IPS DF 4.7 (cell line): ENCODE measurements around the gene SNRPD3.

ENCODE experiments used
- DNase-seq: peaks from one replicate; pipeline ENCODE4 v3.0.0-alpha.2; 2013; ENCODE audit warnings: low spot score; ENCODE audit errors: extremely low read depth

Gene SNRPD3

DNA sequence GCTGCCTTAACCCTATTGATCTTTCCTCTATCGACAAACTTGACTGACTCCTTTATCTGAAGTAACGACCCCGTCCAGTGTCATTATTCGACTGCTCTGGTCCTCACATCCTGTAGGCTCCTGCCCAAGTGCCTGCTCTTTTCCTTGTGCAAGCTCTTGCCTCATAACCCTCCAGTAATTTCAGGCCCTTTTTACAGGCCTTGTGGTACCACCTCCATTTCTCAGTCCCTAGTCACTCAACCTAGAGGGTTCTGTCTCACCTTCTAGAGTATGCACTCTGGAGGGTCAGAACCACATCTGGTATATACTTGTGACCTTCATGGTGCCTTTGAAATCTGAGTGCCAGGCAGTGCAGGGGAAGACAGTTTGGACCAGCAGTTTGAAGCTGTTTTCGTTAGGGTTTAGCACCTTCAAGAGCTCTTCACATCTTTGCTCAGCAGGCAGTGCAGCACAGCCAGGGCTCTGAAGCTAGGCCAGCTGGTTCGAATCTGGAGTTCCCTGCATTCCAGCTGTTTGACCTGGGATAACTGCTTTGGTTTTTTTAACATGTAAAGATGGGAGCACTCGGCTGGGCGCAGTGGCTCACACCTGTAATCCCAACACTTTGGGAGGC, 11.2 kb downstream of the SNRPD3 start:
- DNase-seq = no peak

DNA sequence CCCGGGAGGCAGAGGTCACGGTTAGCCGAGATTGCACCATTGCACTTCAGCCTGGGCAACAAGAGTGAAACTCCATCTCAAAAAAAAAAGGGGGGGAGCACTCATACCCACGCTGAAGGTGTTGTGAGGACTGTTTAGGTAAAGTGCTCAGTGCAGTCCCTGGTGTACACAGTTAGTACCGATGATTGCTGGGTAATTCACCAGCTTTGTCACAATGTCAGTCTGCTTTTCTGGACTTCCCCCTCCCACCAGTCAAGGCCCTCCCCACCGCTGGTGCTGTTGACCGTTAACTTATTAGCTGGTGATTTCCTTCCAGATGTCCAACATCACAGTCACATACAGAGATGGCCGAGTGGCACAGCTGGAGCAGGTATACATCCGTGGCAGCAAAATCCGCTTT, 11.9 kb downstream of the SNRPD3 start:
- DNase-seq = no peak

- no peak for DNase-seq
Observed at GRCh38 chr22:24571266-24571665, 15.5 kb downstream of the SNRPD3 start.

- DNase-seq = no peak
Observed at GRCh38 chr22:24576778-24577177, 21.0 kb downstream of the SNRPD3 start.

DNA sequence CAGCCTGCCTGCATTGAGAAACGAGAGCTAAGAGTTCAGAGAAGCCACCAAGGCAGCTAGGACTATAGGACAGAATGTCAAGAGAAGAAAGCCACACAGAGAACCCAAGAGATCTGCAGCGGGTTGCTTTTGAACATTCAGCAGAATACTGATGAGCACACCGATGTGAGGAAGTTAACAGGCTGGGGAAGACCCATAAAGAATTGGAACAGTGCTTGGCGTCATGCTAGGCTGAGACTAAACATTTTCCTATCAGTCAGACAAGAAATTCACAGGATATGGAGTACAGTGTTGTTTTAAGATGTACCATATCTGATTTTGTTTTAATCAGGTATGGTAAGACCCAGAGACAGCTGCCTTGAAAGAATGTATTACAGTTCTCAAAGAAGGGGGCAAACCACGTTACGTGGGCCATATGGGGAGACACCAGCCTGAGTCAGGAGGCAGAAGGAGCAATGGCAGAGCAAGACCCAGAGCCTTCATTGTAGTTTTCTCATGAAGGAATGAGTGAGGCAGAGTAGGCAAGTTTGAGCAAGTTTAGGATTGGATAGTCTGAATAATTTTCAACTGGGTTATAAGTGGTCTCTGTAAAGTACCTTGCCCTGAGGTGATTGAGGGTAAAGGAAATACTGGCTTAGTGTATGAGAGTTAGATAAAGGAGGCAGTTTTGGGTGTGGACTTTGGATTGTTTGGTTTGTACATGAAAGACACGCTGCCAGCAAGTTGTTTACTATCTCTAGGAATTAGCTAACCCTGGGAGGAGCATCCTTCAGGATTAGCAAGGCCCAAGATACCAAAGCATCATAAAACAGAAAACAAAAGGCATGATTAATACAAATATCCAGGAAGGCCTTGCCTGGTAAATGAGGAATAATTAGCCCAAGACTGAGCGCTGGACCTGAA, 22.8 kb downstream of the SNRPD3 start:
- no peak for DNase-seq

DNA sequence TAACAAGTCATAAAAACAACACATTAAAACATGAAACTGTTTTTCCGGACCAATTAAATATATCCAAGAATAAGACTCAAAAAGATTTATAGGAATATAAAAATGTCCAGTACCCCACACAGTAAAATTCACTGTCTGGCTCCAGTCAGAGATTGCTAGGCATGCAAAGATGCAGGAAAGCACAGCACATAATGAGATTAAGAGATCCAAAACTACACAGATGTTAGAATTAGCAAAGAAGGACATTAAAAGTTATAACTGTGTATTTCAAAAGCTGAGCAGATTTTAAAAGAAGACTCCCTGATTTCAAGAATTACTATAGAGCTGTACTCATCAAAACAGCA, 23.4 kb downstream of the SNRPD3 start:
- no peak for DNase-seq

DNA sequence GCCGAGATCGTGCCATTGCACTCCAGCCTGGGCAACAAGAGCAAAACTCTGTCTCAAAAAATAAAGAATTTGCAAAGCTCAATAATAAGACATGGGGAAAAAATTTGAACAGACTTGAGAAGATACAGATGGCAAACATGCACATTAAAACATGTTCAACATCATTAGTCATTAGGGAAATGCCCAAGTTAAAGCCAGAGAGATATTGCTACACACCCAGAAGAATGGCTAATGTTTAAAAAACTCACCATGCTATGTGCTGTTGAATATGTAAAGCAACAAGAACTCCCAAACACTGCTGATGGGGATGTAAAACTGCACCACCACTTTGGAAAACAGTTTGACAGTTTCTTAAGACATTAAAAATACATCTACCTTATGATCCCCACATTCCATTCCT, 24.5 kb downstream of the SNRPD3 start:
- DNase-seq = no peak

- DNase-seq = no peak
Observed at GRCh38 chr22:24582056-24582814, 26.4 kb downstream of the SNRPD3 start.

DNA sequence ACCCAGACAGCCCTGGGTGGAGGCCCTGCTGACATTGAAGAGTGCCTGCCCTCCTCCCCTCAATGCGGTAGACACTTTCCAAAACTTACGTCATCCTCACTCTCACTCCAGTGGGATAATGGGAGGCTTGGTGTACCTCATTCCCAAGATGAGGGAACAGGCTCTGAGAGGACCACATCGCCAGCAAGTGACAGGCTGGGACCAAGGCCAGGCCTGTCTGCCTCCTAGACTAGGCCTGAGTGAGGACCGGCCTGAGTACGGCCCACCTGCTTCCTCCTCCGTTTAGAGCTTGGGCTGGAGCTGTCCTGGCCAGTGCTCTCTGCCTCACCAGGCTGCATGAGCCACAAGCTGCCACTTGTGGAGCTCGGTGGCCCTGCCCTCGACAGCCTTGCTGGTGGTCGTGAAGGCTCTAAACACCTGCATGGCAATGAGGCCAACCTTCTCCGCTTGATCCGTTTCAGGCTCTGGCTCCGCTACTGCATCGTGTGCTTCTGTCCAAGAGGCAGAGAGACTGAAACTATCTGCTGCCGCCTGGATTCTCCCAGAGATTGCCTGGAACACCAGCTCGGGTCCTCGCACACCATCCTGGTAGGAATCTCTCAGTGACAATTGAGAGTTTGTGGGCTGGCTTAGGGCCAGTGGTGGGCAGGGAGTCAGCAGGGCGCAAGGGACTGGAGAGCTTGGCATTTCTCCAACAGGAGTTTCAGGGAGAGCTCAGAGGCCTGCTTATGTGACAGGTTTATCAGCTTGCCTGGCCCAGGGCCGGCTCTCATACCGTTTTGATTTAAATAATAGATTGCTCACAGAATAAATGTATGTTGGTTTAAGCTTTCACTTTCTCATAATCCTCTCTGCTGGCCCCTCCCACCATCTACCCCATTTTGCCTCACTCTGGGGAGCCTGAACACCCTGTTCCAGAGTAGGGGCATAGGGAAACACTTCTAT, 27.7 kb downstream of the SNRPD3 start:
- DNase-seq = no peak

DNA sequence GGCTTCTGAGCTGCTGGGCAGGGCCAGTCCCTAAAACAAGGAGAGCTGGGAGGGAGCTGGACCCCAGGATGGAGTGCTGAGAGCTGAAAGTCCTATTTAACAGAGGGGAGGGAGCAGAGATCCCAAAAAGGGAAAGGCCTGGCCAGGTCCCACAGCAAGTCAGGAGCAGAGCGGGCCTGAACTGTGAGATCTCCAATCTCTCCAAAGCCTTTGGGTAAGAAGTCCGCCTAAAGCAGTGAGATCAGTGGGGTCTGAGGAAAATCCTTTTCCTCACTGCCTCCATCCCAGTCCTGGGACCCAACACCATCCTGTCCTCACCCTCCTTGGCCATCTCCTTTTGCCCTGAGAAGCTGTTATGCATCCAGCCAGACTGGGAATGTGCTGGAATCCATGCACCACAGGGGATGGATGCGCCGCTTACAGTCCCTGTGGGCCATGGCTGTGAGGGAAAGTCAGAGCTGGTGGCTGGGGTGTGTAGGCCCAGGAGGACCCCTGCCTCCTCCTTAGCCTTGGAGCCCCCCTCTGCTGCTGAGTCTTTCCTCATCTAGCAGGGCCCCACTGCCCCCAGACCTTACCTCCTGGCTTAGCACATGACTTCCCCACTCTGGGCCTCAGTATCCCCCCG, 28.5 kb downstream of the SNRPD3 start:
- DNase-seq = no peak

GRCh38 chr22:24584871-24585411, 29.1 kb downstream of the SNRPD3 start:
- DNase-seq = no peak

- DNase-seq = no peak
Observed at GRCh38 chr22:24585461-24585860, 29.7 kb downstream of the SNRPD3 start.

GRCh38 chr22:24585927-24586546, 30.2 kb downstream of the SNRPD3 start:
- DNase-seq = no peak

DNA sequence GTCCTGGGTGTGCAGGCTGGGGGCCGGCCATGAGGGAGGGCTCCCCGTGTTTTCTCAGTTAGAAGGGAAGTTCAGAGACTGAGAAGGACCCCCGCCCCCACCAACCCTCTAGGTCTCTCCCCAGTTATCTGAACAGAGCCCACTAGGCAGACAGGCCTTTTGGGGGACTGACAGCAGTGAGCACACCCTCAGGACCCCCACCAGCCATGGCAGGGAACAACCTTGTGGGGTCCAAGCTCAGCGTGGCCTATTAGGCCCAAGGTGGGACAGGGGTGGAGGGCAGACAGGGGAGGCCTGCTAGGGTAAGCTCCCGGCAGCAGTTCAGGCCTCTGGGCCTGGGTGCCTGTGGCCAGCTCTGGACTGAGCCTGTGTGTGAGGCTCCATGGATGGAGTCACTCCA, 31.5 kb downstream of the SNRPD3 start:
- no peak for DNase-seq

DNA sequence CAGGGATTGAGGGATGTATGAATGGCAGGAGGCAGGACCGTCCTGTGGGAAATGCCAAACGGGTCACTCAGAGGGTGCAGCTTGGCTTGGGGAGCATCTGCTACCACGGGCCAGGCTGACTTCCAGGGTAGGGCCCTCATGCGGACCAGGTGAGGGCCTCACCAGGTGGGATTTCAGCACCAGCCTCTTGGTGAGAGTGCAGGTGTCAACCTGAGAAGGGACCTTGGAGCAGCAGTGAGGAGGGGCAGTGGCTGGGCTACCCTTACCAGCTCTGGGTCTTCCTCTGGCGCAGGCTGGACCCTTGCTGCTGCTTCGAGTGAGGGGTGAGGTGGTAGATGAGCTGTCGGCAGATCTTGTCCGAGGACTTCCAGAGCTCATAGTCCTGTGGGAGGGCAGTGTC, 32.1 kb downstream of the SNRPD3 start:
- DNase-seq = no peak

- no peak for DNase-seq
Observed at GRCh38 chr22:24588381-24588756, 32.6 kb downstream of the SNRPD3 start.

DNA sequence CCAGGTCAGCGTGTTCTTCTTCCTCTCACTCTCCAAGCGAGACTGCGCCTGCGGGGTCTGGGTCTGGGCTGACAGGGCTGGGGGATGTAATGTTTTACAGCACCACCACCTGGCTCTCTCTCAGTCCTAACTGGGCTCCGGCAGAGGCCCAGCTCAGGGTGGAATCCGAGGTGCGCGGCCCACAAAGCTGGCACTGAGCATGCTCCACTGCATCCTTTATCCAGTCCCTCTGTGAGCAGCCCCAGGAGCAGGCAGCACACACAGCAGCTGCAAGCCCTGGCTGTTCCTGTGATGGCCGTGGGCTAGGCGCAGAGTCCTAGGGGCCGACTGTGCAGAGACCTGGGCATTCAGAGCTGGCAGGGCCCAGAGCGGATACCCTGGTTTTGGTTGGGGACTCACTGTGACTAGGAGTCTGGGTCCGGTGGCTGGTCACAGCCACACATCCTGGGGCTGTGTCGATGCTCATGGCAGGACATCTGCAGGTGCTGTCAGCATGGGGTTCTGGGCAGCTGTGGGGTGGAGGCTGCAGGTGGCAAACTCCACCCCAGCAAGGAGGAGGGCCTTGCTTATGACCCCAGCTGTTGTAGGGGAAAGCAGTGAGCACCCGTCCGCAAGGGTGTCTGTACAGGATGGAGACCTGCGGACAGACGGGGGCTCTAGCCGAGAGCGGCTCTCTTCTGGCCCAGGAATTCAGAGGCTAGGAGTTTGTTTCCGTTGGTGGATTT, 33.1 kb downstream of the SNRPD3 start:
- DNase-seq = no peak

- no peak for DNase-seq
Observed at GRCh38 chr22:24589518-24590030, 33.8 kb downstream of the SNRPD3 start.

- no peak for DNase-seq
Observed at GRCh38 chr22:24590596-24591173, 34.9 kb downstream of the SNRPD3 start.
